CD4-positive, alpha-beta T cell treated with Interferon gamma for 1 hour (primary cell): ENCODE data around the gene EARS2.
"Not testable (repeated sequence)": the region's sequence is repeated elsewhere in the genome, so short reads cannot be mapped to it uniquely, and the experiment has no call there.

Experiments used
- DNase-seq: peaks from one replicate; pipeline ENCODE4 v3.0.0-alpha.2; 2020

The EARS2 gene

GRCh38 chr16:23566724-23567123 is 9.6 kb upstream of the EARS2 start:
- no peak for DNase-seq

GRCh38 chr16:23564575-23565363 is 7.6 kb upstream of the EARS2 start:
- no peak for DNase-seq

DNA sequence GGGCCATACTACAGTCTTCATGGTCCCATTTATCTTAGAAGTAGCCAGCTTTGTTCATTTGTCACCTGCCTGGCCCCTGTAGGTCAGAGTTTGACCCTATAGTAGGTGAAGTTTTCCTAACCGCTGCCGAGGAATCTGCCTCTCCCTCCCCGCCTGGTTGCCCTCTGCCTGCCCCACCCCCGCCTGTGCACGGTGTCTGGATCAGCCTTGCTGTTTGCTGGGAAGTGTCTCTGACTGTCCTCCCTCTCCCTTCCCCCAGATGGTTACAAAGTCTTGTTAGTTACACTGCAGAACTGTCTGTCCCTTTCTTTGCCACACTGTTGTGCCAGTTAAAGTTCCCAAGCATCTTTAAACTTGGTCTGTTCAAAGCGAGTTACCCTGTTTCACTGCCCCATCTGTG is 6.0 kb upstream of the EARS2 start:
- DNase-seq: no peak

- DNase-seq: no peak
These were observed 5.4 kb upstream of the EARS2 start for GRCh38 chr16:23562505-23562904.

- no peak for DNase-seq
These were observed 4.4 kb upstream of the EARS2 start for GRCh38 chr16:23561586-23561985.

GRCh38 chr16:23557779-23558702 is 891 bp upstream of the EARS2 start:
- DNase-seq: no peak

DNA sequence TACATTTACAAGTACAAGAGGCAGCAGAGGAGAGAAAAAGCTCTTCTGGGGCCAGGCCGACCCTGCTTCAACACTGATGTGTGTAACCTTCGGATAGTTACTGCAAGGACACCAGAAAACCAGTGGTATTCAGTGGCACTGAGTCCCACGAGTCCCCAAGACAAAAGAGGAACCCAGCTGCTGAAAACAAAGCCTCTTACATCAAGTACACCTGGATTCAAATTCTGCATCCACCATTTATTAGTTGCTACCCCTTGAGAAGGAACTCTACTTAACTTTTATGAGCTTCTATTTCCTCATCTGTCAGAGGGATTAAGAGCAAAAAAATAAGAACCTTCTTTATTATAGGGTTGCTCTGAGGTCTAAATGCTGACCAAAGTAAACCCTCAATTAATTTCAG is 2.6 kb downstream of the EARS2 start:
- no peak for DNase-seq

- no peak for DNase-seq
These were observed 5.0 kb downstream of the EARS2 start for GRCh38 chr16:23552161-23552560.

- no peak for DNase-seq
These were observed 7.2 kb downstream of the EARS2 start for GRCh38 chr16:23549938-23550337.

DNA sequence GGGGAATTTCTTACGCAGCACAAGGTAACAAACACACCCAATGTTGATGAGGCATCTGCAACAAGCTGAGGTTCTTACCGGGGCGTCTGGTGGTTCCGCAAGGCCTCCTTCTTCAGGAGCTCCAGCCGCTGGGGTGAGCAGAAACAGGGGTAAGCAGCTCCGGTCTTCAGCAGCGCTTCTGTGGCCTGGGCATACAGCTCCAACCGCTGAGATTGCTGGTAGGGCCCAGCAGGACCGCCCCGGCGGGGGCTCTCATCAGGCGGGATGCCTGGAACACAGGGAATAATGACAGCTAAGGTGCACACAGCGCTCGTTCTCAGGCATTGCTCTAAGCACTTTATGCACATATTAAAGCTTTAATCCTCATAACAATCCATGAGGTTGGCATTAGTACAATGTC is 12.7 kb downstream of the EARS2 start:
- DNase-seq: no peak

DNA sequence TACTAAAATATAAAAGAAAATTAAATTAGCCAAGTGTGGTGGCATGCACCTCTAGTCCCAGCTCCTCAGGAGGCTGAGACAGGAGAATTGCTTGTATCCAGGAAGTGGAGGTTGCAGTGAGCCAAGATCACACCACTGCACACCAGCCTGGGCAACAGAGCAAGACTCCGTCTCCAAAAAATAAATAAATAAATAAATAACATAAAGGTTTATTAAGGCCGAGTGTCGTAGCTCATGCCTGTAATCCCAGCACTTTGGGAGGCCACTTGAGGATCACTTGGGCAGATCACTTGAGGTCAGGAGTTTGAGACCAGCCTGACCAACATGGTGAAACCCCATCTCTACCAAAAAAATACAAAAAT is 16.4 kb downstream of the EARS2 start:
- not testable (repeated sequence) for DNase-seq

DNA sequence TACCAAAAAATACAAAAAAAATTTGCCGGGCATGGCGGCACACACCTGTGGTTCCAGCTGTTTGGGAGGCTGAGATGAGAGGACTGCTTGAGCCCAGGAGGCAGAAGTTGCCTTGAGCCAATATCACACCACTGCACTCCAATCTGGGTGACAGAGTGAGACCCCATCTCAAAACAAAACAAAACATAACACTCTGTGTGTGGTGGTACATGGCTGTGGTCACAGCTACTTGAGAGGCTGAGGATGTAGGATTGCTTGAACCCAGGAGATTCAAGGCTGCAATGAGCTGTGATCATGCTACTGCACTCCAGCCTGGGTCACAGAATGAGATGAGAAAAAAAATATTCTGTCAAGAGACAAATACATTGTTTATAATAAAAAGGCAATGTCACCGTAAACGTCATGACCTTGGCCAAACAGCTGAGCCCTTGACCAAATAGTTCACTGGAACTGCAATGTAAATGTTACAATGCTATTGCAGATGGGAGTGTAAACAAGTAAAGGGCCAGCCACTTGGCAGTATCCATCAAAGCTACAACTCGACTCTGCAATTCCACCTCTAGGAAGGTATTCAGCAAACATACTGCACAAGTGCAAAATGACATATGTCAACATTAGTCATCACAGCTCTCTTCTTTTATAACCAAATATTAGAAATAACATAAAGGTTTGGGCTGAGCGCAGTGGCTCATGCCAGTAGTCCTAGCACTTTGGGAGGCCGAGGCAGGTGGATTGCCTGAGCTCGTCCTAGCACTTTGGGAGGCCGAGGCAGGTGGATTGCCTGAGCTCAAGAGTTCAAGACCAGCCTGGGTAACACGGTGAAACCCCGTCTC is 16.9 kb downstream of the EARS2 start:
- DNase-seq: no peak

DNA sequence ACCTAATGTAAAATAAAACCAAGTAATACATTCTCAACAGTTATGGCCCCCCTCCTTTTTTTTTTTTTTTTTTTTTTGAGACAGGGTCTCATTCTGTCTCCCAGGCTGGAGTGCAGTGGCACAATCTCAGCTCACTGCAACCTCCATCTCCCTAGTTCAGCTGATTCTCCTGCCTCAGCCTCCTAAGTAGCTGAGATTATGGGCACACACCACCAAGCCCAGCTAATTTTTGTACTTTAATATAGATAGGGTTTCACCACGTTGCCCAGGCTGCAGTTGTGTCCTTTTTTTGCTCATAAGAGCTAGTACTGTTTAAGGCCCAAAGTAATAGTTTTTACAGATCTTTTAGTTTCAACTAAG is 18.3 kb downstream of the EARS2 start:
- no peak for DNase-seq

GRCh38 chr16:23537390-23537789 is 19.8 kb downstream of the EARS2 start:
- no peak for DNase-seq

- DNase-seq: no peak
These were observed 21.2 kb downstream of the EARS2 start for GRCh38 chr16:23535901-23536300.

GRCh38 chr16:23534868-23535860 is 22.0 kb downstream of the EARS2 start:
- DNase-seq: no peak

DNA sequence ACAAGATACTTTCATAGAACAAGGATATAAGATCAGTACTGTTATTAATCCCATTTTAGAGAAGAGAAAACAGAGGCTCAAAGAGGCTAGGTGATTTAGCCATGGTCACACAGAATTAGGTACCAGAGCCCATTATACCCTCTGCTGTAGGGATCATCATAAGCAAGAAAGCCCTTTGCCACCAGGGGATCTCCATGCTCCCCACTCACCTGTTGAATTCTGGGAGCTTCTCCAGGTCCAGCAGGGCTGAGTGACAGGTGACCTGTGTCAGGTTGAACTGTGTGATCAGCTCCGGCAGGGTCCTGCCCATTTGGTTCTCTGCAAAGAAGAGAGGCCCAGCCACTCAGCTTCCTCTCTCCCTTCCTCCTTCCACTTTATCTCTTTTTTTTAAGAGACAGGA is 24.7 kb downstream of the EARS2 start:
- DNase-seq: no peak

DNA sequence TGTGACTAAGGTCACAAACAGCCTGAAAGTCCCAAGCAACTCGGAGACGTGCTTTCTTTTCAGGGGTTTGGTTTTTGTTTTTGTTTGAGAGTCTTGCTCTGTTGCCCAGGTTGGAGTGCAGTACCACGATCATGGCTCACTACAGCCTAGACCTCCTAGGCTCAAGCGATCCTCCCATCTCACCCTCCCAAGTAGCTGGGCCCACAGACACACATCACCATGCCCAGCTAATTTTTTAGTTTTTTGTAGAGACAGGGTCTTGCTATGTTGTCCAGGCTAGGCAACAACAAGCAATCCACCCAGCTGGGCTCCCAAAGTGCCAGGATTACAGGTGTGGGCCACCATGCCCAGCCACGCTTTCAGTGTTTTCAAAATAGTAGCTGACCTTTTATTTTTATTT is 27.1 kb downstream of the EARS2 start:
- DNase-seq: no peak

GRCh38 chr16:23528644-23529310 is 28.4 kb downstream of the EARS2 start:
- DNase-seq: no peak

- DNase-seq: no peak
These were observed 29.0 kb downstream of the EARS2 start for GRCh38 chr16:23527961-23528643.

DNA sequence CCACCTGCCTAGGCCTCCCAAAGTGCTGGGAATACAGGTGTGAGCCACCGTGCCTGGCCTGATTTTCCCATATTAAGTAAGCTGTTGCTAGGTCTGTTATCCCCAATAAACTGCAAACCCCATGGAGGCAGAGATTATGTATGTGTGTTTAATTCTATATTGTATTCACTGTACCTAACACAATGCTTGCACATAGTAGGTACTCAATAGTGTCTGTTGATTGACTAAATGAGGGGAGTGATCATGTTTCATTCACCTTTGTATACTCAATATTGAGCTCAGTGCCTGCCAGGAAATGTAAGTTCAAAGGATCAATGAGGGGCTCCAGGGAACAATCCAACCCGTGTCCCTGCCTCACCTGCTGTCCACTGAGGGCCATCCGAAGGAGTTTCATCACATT is 32.3 kb downstream of the EARS2 start:
- no peak for DNase-seq
